GM21528 (cell line): ENCODE data around the gene GNG13.
"Not testable (repeated sequence)": the region's sequence is repeated elsewhere in the genome, so short reads cannot be mapped to it uniquely, and the experiment has no call there.

Experiments used
- ATAC-seq: cut with Tn5 transposase; IDR thresholded peaks from one replicate; pipeline ENCODE4 v1.9.1; 2021; ENCODE audit warnings: mild to moderate bottlenecking, moderate library complexity; ENCODE audit not compliant: unreplicated experiment, low FRiP score

GNG13 gene

DNA sequence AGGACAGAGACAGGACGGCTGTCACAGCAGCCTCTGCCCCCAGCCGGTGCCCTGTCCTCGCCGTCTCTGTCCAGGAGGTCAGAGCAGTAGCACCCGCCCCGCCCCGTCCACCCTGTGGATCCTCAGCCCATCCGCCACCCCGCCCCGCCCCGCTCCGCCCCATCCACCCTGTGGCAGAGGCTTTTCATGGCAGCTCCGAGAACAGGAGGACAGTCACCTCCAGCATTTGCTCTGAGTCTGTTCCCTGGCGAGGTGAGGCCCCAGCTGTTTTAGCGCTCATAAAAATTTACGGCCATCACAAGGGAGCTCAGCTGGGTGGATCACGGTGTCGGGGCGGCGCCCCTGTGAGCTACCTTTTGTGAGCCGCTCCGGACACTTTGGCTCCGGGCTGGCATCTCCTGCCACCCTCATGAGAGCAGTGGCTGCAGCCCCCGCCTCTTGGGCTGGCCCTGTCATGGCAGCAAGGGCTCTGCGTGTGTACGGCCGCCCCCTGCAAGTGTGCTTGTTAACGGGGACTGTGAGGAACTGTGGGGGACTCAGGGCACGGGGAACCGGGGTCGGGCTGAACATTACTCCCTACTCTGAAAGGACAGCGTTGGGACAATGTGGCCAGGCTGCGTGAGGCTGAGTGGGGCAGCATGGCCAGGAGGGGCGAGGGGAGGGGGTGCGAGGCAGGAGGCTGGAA is 32.3 kb upstream of the GNG13 start:
- no peak for ATAC-seq

DNA sequence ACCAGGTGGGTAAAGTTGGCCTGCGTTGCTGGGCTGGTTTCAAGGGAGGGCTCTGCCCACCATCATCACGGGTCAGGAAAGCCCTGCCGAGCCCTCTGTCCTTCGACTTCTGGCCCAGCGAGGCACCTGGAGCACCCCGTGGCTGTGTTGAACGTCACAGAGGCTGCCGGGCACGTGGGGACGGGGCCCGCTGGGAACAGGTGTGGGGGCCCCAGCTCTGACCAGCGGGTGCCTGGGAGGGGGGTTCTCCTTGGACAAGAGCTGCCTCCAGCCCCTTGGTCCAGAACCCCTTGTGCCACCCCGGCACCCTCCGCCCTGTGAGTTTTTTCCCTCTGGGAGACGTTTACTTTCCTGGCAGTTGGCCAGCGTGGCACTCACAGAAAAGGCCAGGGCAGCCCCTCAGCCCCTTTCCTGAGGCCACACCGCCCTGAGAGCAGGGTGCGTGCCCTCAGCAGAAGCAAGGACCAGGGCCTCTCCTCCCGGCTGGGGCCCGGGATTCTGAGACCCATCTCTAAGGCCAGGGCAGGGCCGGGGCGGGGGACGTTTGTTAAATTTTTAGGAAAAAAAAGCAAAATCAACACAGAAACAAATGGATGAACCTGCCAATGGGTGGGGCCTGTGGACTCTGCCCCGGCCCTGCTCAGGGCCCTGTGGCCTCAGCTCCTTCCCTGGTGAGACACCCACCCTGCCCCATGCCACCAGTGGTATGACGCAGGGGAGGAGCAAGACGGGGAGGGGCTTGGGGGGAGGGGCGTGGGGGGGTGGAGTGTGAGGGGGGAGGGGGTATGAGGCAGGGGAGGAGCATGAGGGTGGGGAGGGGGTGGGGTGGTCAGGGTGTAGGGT is 31.3 kb upstream of the GNG13 start:
- ATAC-seq = no peak

DNA sequence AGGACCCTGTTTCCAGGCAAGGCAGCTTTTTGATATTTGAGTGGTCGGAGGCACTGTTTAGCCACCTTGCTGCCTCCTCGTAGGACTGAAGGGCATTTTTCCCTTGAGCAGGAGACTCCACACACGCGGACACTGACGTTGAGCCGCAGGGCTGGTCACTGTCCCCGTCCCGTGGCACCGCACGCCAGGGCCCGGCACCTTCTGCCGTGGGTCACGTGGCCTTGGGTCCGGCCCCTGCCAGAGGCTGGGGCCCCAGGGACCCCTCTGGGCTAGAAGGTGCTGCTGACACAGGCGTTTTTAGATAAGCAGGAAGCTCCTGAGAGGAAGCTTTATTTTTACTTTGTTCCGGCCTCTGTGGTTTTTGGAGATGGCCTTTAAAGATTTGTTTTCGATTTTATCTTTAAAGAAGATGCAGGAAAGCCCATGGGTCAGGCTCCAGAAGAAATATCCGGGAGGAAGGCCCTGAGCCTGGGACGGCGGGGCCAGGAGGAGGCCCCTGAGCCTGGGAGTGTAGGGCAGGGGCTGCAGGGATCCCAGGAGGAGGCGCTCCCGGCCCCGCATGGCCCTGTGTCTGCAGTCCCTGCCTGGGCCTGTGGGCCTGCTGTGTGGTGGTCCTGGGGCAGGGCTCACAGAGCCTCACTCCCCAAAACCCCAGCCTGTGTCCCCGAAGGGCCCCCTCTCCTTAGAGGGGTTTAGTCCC is 30.5 kb upstream of the GNG13 start:
- ATAC-seq = no peak

DNA sequence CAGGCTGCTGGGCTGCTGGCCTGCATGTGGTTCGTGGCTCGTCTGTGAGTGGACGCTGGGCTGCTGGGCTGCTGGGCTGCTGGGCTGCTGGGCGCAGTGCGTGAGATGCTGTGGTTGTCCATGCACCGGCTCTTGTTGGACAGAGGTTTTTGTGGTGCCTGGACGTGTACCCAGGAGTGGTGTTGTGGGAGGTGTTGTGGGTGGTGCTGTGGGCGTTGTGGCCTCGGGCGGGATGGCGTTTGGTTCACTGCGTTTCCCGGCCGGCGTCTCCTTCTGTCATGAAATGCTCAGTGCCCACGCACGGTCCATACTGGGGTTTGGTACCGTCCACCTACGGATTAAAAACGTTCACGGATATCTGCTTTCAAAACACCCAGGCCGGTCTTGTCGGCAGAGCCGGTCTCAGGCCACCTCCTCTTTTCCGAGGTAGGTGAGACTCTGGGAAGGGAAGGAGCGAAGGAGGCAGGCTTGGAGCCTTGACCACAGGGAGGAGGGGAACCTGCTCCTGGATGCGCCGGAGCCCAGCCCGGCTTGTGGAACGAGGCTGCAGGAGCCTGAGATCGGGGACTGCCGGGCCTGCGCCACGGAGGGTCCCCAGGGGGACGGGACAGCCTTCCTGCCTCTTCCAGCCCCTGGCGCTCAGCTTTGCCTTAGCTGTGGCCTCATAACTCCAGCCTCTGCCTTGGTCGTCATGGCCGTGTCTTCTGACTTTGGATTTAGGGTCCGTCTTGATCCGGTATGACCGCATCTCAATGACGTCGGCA is 29.8 kb upstream of the GNG13 start:
- ATAC-seq = no peak

DNA sequence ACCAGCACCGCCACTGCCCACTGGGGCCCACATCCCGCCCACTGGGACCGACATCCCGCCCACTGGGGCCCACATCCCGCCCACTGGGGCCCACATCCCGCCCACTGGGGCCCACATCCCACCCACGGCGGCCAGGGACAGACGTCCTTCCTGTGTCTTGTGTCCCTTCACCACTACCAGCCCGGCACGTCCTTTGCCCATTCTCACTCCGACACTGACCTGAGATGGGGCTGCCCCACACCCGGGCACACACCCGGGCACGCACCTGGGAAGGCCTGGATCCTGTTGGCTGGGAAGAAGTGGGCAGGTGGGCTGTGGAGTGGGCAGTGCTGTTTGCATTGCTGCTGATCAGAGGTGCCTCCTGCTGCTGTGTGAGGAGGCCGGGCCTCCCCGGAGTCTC is 28.4 kb upstream of the GNG13 start:
- no peak for ATAC-seq

DNA sequence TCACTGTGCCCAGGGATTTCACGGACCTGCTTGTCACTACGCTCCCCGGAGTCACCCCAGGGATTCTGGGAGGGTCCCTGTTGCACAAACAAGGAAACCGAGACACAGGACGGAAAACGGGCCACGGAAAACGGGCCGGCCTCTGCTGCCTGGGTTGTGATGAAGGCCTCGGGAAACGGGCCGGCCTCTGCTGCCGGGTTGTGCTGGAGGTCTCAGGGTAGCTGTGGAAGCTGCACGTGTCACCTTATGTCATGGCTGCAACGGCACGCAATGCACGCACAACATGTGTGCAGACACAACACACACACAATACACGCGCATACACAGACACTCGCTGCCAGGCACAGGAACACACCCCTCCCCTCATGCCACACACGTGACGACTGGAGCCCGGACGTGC is 27.0 kb upstream of the GNG13 start:
- ATAC-seq = no peak

DNA sequence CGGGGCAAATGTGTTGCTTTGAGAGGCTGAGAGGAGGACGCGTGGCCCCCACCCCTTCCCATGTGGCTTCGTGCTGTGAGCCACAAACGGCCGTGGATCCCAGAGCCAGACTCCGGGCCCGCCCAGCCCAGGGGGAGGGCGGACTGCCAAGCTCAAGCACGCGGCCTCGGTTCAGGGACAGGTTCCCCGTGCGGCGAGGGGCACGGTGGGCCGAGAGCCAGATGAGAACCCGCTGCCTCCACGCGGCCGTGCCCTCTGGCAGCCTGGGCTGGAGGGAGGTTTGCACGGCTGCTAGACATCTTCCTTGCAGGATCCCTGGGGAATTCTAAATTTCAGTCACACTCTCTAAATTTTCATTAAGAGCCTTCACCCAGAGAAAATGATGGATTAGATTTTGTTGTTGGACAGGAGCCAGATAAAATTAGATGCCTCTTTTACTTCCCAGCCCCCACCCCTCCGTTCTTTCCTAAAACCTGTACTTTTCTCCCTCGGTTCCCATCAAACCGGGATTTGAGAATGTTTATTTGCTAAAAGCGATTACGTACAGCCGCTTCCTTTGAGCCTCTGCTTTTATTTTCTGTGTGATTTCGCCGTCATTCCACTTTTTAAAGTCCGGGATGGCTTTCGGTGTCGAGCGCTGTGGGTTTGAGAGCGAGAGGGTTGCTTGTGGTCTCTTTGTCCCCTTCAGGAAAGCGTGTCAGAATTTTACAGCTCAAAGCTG is 25.0 kb upstream of the GNG13 start:
- no peak for ATAC-seq

DNA sequence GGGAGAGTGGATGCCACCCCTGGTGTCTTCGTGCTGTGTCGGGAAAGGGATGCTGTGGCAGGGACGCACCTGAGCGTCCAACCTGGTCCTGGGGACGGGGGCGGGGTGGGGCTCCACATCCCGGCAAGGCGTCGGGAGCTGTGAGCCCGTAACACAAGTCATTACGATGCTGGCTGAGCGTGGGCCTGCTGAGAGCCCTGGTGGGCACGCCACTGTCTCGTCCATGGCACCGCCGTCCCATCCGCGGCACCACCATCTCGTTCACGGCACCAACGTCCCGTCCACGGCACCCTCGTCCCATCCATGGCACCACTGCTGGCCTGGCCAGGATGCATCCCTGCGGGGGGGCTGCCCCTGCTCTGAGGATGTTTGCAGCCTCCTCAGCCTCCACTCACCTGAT is 24.1 kb upstream of the GNG13 start:
- ATAC-seq = no peak

DNA sequence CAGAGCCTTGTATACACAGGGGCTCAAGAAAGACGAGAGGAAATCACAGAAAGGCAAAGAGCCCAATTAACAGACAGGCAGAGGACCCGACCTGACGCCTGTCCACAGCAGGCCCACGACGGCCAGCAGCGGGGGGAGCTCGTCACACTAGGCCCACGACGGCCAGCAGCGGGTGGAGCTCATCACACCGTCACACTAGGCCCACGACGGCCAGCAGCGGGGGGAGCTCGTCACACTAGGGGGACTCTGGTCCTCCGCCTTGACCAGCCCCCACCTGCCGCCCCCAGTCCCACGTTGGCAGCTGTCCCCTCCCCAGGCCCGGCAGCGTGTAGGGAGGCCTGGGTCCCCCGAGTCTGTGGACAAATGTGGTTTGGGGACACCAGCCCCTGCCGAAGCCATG is 23.7 kb upstream of the GNG13 start:
- ATAC-seq = no peak

DNA sequence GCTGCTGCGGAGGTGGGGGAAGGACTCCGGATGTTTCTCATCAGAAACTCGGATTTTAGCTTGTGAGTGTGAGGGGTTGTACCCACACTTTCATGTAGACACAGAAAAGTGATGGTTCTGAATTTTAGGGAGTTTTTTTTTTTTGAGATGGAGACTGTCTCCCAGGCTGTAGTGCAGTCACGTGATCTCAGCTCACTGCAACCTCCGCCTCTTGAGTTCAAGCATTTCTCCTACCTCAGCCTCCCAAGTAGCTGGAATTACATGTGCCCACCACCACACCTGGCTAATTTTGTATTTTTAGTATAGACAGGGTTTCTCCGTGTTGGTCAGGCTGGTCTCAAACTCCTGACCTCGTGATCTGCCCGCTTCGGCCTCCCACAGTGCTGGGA is 22.4 kb upstream of the GNG13 start:
- no peak for ATAC-seq

DNA sequence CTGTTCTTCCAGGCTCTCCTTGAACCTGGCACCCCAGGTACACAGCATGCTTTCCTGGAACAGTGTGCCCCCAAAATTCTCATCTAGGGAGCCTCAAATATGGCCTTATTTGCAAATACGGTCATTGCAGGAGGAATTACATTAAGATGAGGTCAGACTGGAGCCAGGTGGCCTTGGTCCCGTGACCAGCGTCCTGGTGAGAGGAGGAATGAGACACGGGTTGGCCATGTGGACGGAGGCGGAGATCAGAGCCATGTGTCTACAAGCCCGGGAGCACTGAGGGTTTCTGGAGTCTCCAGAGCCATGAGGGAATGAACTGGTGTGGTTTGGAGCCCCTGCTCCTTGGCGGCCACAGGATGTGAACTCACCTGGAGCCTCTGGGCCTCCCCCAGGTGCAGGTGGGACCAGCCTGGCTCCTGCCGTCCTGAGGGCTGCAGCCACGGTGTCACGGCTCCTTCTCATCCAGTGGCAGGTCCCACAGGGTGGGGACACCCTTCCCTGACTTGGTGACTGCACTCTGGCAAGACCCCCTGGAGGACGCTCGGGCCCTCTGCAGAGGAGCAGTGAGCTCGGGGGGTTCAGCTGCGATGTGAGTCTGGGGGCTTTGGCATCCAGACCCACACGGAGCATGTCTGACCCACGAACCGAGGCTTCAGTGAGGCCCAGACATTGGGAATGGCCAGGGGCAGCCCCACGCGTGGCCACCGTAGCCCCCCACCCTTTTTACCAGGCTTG is 21.8 kb upstream of the GNG13 start:
- no peak for ATAC-seq

DNA sequence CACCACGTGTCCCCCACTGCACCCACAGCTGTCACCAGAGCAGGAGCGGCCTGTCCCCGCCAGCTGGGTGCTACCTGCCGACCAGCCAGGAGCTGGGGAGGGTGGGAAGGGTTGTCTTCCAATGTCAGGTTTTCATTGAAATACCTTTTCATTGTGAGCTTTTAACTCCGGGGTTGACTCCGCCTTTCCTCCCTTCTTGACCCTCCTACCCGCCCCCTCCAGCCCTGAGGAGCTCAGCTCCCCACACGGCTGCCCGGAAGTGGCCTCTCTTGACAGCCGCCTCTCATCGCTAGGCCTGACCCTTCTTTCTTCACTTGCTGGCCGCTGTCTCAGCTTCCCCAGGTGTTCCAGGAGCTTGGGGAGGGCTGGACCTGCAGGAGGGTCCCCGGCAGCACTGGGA is 21.2 kb upstream of the GNG13 start:
- ATAC-seq = no peak

DNA sequence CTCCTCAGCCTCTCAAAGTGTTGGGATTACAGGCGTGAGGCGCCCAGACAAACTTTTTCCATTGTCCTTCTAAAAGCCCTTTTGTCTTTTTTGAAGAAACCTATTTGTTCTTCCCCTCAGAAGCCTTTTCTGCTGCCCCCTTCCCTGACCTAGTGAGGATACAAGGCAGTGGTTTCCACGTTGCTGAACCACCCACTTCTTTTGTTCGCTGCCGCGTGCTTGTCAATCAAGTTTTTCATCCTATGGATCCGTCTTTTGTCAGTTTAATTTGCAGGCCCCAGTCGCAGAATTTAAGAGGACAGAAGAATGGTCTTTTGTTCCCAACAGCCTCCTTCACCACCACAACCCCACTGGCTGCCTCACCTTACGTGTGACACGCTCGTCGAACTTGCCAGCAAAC is 20.2 kb upstream of the GNG13 start:
- ATAC-seq = no peak

DNA sequence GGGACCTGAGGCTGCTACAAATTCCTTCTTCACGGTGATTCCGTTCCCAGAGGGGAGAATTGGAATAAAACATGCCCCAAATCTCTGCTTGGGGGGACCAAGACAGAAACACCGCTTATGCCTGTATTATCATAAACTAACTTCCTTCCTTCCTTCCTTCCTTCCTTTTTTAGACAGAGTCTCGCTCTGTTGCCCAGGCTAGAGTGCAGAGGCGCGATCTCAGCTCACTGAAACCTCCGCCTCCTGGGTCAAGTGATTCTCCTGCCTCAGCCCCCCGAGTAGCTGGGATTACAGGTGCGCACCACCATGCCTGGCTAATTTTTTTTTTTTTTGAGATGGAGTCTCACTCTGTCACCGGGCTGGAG is 19.5 kb upstream of the GNG13 start:
- ATAC-seq = not testable (repeated sequence)

DNA sequence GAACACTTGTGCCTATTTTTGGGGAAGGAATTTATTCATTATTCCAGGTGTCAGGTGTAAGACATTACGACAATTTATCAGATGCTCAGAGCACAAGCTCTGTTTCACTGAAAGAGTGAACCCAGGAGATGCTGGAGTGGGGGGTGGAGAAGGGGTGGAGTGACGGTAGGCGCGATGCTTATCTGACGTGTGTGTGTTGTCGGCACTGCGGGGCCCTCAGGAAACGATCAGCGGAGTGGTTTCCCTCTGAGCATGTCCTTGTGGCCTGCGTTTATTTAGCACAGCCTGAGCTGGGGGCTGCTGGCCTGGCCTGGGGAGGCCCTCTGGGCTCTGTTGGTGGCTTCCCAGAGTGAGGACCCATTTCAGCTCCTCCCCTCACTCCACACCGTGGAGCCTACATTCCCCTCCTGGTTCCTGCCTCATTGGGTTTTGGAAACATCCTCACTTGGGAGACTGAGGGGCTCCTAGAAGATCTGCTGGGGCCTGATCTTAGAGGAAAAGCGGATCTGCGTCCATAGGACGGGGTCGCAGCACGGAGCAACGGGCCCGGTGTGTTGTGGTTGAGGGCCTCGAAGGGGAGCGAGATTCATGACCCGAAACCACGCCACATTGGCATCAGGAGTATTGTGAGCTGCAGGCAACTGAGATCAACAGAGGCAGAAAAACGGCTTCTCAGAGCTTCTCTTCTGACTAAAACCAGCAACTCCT is 19.0 kb upstream of the GNG13 start:
- ATAC-seq = no peak

DNA sequence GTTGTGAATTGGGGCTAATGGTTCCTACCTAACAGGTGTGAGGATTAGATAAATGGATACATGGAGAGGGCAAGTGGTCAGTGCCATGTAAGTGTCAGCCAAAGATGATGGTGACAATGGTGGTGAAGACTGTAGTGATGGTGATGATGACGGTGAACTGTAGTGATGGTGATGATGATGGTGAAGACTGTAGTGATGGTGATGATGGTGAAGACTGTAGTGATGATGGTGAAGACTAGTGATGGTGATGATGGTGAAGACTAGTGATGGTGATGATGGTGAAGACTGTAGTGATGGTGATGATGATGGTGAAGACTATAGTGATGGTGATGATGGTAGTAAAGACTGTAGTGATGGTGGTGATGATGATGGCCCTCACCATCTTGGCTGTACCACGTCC is 18.1 kb upstream of the GNG13 start:
- ATAC-seq = no peak

DNA sequence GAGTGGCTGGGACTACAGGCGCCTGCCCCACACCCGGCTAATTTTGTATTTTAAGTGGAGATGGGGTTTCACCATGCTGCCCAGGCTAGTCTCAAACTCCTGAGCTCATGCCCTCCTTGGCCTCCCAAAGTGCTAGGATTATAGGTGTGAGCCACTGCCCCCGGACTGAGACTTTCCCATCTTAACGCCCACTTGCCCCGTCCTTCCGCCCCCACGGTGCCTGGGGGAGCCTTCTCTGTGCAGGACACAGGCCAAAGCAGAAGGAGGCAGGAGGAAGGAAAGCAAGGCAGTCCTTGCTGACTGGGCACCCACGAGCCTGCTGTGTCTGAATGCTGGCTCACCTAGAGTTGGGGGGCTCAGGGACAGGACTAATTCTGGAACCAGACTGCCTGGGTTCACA is 17.6 kb upstream of the GNG13 start:
- no peak for ATAC-seq

DNA sequence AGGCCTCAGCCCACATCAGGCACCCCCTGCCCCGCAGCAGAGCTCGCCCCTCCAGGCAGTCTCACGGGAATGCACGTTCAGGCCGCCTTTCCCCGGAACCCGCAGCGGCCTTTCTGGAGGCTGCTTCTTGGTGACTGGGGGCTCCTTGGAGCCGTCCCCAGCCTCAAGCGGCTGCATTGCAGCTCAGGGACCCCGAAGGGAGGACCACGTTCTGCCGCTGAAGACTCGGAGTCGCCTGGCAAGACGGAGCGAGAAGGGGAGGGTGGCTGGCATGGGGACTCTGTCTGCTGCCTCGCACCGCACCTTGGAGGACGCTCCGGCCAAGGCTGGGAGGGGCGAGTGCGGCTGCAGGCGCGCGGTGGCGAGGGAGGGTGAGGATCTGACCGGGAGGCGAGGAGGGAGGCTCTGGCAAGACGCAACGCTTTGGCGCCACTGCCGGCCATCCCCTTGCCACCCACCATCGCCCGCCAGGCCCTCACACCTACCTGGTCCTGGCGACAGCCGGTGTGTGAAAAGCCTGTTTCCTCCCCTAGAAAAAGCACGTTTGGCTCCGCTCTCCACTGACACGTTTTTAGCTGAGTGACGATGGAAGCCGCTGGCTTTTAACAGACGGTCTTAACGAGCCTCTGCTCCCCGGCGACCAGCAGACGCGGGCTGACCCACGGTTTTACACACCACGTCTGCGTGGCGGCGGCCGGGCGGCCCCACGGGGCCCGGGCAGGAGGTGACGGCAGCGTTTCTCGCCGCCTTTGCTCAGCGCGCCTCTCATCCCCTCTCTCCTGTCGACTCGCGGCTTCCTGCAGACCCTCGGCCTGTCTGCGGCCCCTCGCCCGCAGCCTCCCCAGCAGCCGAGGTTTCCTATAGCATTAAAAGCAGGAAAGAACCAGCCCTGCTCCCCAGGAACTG is 16.7 kb upstream of the GNG13 start:
- no peak for ATAC-seq
